SKM-1 treated with dmso at 0.1 percent for 144 hours (cell line): ENCODE results near the gene RNF138.
A peak's percentile ranks its signal among the peaks of the same experiment; 100 is the strongest.
"Not testable (repeated sequence)": the region's sequence is repeated elsewhere in the genome, so short reads cannot be mapped to it uniquely, and the experiment has no call there.

ENCODE experiments used
- DNase-seq: peaks from one replicate; lab custom pipeline; 2025; ENCODE audit not compliant: unreplicated experiment; lab: John Stamatoyannopoulos, UW

The RNF138 gene, protein sequence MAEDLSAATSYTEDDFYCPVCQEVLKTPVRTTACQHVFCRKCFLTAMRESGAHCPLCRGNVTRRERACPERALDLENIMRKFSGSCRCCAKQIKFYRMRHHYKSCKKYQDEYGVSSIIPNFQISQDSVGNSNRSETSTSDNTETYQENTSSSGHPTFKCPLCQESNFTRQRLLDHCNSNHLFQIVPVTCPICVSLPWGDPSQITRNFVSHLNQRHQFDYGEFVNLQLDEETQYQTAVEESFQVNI

GRCh38 chr18:32091724-32092421 lies at the start of gene RNF138:
Gene RNF138, plus strand, starts transcription at chr18:32091874. Its CDS starts 903 bp downstream, at chr18:32092777.
- DNase-seq: peak; percentile 64

GRCh38 chr18:32042337-32042736 lies 49.3 kb upstream of the RNF138 start:
- DNase-seq: peak; percentile 81

- DNase-seq: peak; percentile 86
These were observed 43.1 kb upstream of the RNF138 start for GRCh38 chr18:32048507-32049091.

GRCh38 chr18:32049393-32050171 lies 42.1 kb upstream of the RNF138 start:
- DNase-seq: peak; percentile 79

DNA sequence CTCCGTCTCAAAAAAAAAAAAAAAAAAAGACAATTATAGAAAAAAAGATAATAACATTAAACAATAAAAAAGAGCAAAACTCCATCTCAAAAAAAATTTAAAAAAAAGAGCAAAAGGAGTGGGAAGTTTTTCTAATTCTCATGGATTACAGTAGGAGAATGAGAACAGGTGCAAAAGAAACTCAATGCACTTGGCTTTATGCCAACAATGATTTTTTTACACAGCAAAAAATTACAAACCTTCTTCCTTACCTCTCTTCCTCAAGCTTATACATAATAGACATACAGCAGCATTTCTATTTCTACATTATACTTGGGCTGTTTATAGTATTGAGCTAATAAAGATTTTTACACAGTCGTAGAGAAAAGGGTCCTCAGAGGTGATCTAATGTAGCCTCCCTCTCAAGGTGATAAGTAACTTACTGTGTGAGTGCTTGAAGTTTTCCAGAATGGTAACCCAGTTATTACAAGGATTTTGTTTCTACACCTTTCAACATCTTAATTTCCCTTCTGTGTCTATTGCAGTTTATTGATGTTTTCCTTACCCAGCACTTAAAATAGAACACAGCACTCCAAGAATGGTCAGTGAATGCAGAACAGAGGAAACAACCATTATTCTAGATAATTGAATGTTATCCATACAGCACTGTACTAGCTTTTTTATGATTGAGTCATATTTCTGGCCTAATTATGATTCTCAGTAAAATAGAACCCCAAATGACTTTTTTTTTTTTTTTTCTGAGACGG lies 34.9 kb upstream of the RNF138 start:
- no peak for DNase-seq

- no peak for DNase-seq
These were observed 34.0 kb upstream of the RNF138 start for GRCh38 chr18:32057624-32058165.

DNA sequence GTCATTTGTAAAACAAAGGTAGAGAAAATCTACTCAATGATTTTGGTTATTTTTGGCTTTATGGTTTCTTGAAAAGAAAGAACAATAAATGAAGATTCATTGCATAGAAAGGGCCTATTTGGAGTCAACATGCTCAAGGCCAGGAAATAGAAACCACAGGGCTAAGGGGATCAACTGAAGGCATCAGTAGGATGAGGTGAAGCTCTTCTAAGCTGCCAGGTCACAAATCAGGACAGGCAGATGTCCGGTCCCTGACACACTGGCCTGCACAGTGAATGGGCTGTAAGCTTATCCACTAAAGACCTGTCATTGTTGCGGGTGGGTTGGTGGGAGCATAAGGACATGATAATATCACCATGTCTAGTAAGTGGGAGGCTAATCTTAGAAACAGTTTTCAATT lies 31.6 kb upstream of the RNF138 start:
- no peak for DNase-seq

GRCh38 chr18:32067375-32068167 lies 24.1 kb upstream of the RNF138 start:
- no peak for DNase-seq

DNA sequence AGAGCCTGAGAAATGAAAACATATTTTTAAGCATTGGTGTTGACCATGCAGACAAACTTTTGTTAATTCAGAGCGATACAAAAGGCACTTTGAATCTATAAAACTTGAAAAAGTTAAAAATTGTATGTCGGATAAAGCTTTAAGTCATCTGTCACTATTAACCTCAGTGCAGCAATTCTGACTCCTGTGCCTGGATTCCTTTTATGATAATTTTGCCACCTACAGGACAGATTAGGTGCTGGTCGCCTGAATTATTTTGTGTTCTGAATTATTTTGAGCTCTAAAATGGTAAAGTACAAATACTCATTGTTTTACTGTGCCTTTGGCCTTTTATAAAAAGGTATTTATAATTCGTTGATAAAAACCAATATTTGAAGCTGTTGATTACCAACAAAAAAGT lies 19.4 kb upstream of the RNF138 start:
- DNase-seq: no peak

DNA sequence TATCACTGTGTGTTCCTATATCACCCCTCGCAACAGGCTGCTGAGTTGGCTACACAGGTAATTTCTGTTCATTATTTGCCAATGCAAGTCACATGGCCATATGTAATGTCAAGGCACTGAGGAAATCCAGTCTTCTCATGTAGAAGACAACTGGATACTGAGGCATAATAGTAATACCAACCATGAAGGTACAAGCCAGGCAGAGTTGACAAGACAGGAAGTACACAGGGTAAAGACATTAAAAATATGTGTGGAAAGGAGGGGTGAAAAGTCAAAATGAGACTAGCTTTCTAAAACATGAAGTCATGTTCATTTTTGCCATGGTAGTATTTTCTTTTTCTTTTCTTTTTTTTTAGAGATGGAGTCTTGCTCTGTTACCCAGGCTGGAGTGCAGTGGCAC lies 17.5 kb upstream of the RNF138 start:
- no peak for DNase-seq

GRCh38 chr18:32078845-32079244 lies 12.8 kb upstream of the RNF138 start:
- no peak for DNase-seq

- no peak for DNase-seq
These were observed 9.8 kb upstream of the RNF138 start for GRCh38 chr18:32081881-32082280.

GRCh38 chr18:32083781-32084180 lies 7.9 kb upstream of the RNF138 start:
- no peak for DNase-seq

- DNase-seq: peak; percentile 8
These were observed 4.8 kb upstream of the RNF138 start for GRCh38 chr18:32086881-32087280.

- DNase-seq: not testable (repeated sequence)
These were observed 843 bp upstream of the RNF138 start for GRCh38 chr18:32090831-32091230.

GRCh38 chr18:32091325-32091723 lies 350 bp upstream of the RNF138 start:
- DNase-seq: no peak

DNA sequence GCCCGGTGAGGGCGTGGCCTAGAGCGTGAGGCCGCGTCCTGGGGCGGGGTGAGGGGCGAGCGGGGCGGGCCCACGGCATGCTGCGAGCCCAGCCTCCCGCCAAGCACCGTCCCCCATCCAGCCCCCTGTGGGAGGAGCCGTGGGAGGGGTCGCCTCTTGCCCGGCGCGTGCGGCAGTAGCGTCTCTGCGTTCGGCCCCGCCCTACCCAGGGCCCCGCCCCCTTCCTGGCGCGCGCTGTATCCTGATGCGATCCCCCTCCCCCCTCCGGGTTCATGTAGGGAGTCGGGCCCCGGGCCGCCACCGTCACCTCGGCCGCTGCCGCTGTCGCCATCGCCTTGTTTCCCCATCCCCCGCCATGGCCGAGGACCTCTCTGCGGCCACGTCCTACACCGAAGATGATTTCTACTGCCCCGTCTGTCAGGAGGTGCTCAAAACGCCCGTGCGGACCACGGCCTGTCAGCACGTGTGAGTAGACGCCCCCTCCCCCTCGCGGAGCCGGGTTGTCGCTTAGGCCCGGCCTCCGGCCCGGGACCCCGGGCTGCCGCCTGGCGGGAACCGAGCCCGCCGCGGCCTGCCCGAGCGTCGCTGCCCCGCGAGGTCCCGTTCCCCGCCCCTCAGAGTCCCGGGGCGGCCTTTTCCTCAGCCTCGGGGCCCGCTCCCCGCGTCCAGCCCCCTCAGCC lies 888 bp downstream of the RNF138 start:
- peak; percentile 94 for DNase-seq

DNA sequence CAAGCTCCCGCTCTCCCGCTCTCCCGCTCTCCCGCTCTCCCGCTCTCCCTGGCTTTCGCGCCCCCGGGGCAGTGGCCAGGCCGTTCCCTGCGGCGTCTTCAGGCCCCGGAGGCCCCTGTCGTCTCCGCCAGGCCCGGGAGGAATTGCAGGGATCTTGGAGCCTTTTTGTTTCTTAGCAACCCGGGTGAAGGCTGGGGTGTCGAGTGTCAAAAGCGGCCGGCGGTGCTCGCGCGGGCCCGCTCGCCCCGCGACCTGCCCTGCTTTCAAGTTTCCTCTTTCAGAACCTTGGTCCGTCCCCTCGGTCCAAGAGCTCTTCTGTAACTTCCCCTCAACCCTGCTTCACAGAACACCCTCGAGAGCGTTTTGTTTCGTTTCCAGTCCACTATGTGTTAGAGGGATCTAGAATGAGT lies 1.4 kb downstream of the RNF138 start:
- DNase-seq: peak; percentile 70

- DNase-seq: no peak
These were observed 1.8 kb downstream of the RNF138 start for GRCh38 chr18:32093523-32093922.
